Ovary (tissue), 3 donors: Measurements from ENCODE around the gene GFRA1.

Experiments used
- EP300 ChIP-seq: sonication (generic); formaldehyde crosslinking; IDR thresholded peaks from one replicate; pipeline ENCODE4 v1.6.1; 2017; ENCODE audit warnings: antibody characterized with exemption
- POLR2A ChIP-seq: fragments of 450-650 bp; IDR thresholded peaks from one replicate; pipeline ENCODE4 v1.6.1; 2017; ENCODE audit warnings: antibody characterized with exemption, mild to moderate bottlenecking, moderate library complexity
- TF ChIP-seq, protein P1 (sequence below), 3 donors: fragments of 450-650 bp in 2 of 3; fragments of 200-600 bp in 1 of 3; IDR thresholded peaks; one replicate each; pipeline versions ENCODE4 v1.5.1 to v1.8.0; 2016 to 2022; ENCODE audit warnings: antibody characterized with exemption in 3 of 3, mild to moderate bottlenecking in 1 of 3
- donor health status: DM: no; HTN: no; CAD: no.

DNA sequence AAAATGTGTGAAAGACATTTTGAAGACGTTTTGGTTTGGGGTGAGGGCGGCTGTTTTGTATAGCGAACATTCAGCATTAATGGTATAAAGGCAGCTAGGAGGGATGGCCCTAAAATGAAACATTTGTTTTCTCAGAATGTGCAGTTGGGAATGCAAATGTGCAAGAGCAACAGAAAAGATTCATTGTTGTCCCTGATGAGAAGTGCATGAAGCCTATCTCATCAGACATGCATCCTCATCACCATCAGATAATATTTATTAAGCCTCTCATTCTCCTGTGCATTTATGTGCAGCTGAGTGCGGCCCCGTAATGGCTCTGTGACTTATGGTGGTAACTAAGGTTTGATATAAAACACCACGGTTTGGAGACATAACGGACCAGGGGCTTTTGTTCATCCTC is 199.5 kb downstream of the GFRA1 start:
- TF ChIP-seq, protein P1, sequence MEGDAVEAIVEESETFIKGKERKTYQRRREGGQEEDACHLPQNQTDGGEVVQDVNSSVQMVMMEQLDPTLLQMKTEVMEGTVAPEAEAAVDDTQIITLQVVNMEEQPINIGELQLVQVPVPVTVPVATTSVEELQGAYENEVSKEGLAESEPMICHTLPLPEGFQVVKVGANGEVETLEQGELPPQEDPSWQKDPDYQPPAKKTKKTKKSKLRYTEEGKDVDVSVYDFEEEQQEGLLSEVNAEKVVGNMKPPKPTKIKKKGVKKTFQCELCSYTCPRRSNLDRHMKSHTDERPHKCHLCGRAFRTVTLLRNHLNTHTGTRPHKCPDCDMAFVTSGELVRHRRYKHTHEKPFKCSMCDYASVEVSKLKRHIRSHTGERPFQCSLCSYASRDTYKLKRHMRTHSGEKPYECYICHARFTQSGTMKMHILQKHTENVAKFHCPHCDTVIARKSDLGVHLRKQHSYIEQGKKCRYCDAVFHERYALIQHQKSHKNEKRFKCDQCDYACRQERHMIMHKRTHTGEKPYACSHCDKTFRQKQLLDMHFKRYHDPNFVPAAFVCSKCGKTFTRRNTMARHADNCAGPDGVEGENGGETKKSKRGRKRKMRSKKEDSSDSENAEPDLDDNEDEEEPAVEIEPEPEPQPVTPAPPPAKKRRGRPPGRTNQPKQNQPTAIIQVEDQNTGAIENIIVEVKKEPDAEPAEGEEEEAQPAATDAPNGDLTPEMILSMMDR (IDR thresholded peaks at IDR 0.05): no peak
- TF ChIP-seq POLR2A (no peak), EP300 (no peak)
